HG02943 (cell line): ENCODE results near the gene RHBDF1.

Experiments used
- ATAC-seq: cut with Tn5 transposase; IDR thresholded peaks from one replicate; pipeline ENCODE4 v1.9.1; 2021; ENCODE audit warnings: mild to moderate bottlenecking, low read depth, moderate library complexity; ENCODE audit not compliant: unreplicated experiment

Gene RHBDF1

GRCh38 chr16:72561-73548 is at the start of gene RHBDF1:
RHBDF1 (minus strand) TSS chr16:72631; CDS start chr16:65015, 7,616 bp downstream.
- ATAC-seq = no peak

DNA sequence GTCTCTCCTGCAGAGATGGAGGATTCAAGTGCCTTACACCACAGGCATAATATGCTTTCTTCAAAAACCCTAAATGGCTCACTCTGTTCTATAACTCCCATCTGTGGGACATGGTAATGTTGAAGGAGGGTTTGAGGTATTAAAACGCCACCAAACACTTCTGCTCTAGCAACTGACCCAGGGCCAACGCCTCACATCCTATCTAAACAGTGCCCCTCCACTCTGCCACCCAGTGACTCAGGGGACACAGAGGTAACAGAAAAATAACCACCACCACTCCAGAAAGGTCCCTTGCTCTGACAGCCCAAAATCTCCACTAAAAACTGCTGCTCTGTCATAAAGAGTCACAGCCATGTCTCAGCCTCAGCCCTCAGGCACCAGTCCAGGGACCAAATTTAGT is 48.3 kb upstream of the RHBDF1 start:
- no peak for ATAC-seq

- ATAC-seq = no peak
These were observed 47.5 kb upstream of the RHBDF1 start for GRCh38 chr16:119835-120491.

DNA sequence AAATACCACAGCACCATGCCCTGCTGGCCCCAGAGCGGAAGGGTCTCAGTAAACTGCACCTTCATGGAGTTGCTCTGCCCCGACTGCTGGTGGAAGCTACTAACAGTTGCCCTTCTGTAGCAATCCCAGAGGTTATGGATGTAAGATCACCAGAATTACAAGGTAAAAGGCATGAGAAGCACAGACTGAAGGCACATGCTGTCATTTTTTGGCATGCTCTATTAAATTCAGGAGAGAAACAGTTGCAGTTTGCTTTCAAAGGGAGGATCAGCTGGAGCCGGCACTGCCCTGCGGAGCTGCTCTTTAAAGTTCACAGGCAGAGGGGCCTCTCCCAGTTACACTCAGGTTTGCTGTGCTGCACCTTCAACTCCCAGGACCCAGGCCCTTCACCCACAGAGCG is 46.9 kb upstream of the RHBDF1 start:
- ATAC-seq = no peak

GRCh38 chr16:118857-119256 is 46.4 kb upstream of the RHBDF1 start:
- no peak for ATAC-seq

- no peak for ATAC-seq
These were observed 45.2 kb upstream of the RHBDF1 start for GRCh38 chr16:117379-118365.

- no peak for ATAC-seq
These were observed 43.6 kb upstream of the RHBDF1 start for GRCh38 chr16:116015-116414.

DNA sequence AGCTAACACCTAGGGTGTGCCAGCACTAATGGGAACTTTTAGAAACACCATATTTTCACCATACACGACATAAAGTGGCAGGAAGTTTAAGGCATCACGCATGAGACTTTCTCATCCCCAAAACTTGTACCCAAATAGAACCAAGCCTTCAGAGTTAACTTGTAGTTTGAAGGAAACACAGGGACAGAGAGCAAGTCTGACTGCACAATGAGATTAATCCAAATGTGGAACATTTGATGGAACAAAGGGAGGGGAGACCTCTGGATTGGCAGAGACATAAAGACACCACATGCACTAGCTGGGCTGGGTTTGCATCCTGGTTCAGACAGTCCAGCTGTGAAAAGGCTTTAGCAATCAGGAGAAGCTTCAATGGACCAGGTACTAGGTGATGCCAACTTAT is 41.9 kb upstream of the RHBDF1 start:
- no peak for ATAC-seq

- ATAC-seq = no peak
These were observed 39.9 kb upstream of the RHBDF1 start for GRCh38 chr16:112153-112840.

DNA sequence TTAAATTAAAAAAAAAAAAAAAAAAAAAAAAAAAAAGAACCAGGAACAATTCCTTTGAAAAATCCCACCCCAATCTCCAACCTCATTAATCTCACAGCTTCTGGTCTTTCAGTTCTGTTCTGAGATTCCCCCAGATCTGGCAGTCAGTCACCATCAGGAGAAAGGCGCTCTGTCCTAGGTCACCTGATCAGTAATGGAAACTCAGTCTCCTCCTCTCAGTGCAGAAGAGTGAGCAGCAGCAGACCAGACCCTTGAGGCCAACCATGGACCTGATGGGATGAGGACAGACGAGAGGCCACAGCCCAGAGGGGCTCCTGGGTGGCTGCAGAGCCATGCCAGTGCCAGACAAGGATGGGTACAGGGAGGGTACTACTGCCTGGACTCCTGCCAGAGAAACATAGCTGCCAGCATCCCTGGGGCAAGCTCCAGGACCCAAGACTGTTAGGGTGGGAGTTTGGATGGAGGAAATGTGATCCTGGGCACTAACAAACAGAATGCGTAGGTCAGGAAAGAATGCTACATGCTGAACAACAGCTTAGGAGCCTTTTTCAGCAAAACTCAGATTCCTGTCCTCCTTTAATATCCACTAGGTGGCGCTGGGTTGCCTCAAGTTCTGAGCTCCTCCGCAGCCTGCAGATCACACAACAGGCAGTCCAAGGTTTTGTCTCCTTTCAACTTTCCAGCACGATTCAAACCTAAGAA is 34.3 kb upstream of the RHBDF1 start:
- ATAC-seq = no peak

DNA sequence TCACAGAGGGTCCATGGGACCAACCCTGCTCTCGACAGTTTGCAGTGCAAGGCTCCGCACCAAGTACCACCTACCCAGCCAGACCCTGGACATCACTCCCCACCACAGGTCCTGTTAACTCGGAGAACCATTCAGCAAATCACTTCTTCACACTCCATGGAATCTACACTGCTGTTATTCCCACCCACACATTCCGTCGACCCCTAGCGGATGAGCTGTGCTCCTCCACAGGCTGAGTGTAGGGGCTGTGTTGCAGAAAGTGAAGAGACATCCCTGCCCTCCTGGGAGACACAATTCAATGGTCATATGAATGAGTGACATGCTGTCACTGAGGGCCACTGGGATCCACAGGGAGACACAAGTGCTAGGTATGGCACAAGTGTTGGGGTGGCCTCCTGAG is 33.1 kb upstream of the RHBDF1 start:
- ATAC-seq = no peak

DNA sequence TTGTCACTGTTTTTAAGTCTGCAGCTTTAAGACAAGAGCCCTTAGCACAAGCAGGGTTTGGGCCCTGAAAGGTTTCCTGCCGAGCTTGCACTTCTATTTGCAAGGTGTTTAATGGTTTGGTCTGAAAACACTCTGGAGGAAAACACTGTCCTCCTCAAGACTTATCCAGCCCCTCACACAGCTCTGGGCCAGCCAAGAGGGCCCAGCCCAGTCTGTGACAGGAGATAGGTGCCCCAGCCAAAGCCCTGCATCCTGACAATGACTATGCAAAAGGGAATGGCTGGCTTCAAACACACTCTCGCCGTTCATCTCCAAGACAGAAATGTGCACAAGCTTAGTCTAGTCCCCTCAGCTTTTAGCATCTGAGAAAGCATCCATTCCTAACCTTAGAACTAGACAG is 32.5 kb upstream of the RHBDF1 start:
- ATAC-seq = no peak

DNA sequence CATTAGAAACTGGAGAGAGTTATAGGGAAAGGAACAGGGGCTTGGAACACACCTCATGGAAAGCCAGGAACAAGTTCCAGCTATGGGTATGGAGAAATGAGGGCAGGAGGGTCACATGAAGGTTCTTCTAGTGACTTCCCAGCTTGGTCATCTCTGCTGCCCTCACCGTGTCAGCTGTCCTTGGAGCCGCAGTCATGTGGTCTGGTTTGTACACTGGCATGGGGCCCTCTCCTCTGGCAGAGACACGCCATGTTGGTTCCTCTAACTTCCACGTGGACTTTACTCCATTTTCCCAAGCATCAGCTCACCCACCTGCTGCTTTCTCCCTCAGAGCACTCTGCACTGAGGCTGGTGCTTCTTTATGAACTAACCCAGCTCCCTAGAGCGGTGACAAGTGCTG is 31.9 kb upstream of the RHBDF1 start:
- no peak for ATAC-seq

GRCh38 chr16:102060-102855 is 29.8 kb upstream of the RHBDF1 start:
- ATAC-seq = no peak

- ATAC-seq = no peak
These were observed 29.2 kb upstream of the RHBDF1 start for GRCh38 chr16:101586-101985.

DNA sequence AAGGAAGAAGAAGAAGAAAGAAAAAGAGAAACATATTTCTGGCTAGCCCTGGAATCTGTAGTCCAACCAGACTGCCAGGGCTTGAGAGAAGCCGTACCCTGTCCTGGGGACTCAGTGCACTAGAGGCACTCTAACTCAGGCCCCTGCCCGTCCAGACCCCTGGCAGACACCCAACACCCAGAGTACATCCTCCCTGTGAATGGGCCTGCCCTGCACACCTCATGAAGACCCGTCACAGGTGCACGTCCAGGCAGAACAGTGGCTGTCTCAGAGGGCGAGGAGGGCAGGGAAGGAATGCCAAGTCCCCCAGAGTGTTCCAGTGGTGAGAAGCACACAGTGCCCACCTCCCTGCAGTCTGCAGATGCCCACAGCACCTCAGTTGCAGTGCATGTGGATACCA is 28.6 kb upstream of the RHBDF1 start:
- ATAC-seq = no peak

DNA sequence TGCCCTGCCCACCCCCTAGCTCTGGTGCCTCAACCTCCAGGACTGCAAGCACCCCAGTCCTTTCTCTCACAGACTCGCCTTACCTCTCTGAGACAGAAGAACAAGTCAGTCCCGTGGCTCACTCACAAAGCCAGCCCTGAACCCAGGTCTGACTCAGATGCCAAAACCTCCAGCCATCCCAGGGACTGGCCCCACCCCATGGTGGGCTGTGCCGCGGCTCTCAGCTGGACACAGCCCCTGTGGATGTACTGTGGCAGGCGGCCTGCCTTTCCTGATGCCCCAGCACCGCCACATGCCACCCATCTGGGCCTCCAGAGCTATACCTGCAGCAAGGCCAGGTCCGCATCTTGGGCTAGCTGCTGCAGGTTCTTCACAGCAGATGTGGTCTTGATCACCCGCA is 25.4 kb upstream of the RHBDF1 start:
- ATAC-seq = no peak

DNA sequence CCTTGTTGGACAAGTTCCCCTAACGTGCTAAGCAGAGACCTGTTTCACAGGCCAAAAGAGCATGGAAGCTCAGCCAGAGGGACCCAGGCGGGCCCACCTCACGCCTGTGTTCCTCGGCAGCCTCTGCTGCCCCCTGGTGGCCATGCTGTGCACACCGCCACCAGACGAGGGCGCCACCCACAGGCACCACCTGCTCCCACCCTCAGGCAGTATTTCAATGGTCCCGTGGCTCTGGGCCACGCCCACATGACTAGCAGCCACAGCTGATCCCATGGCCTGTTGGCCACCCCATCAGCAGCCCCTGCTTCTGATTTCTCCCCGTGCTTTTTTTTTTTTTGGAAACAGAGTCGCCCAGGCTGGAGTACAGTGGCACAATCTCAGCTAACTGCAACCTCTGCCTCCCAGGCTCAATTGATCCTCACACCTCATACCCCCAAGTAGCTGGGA is 24.5 kb upstream of the RHBDF1 start:
- peak; percentile 62 for ATAC-seq

DNA sequence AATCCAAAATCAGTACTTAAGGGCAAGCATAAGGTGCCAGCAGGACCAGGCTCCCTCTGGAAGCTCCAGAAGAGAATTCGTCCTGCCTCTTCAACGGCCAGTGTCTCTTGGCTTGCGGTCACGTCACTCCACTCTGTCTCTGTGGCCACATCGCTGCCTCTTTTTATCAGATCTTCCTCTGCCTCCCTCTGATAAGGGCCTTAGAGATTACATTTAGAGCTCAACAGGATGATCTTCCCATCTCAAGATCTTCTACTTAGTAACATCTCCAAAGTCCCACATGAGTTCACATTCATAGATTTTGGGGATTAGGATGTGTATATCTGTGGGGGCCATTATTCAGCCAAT is 22.5 kb upstream of the RHBDF1 start:
- ATAC-seq = no peak
